ENCODE measurements around the gene IL18. TPM values are rescaled to one million over a fixed set of nuclear protein-coding genes. Genes with fewer than 3 reads are reported as not detected.
A peak's percentile ranks its signal among the peaks of the same experiment; 100 is the strongest.

Gene IL18
- total RNA-seq, 4 donors from 2014 or later = 5.8 to 7.9 (median 6.8) TPM

- Histone ChIP-seq H3K27me3 (no peaks in the 10 kb centered on the region), H3K9me3 (no peaks in the 10 kb centered on the region), H3K36me3 (no peaks in the 10 kb centered on the region), H3K27ac (replicated peaks in 1 of 4) (peak overlapping the region in 1 of 4 donors; percentile 40), H3K4me1 (peaks cover 0 to 9% (median 5%) of the 10 kb centered on the region in 4 donors), H3K4me3 (no peak overlapping the region)
- no peak for DNase-seq (ENCODE audit: extremely low spot score)
- intact Hi-C loops (cut with DNase I) = no loop called here
- WGBS = 41% methylated on average over 1 of the region's 1 CpG
- TF ChIP-seq POLR2AphosphoS5 (IDR thresholded peaks at IDR 0.05) (no peak), EP300 (IDR thresholded peaks at IDR 0.05) (no peak), CTCF (IDR thresholded peaks at IDR 0.05) (no peak), POLR2A (IDR thresholded peaks at IDR 0.05; ENCODE audit: low read depth) (no peak)
These were observed 2.9 kb downstream of the IL18 start for GRCh38 chr11:112161012-112161411.

GRCh38 chr11:112160091-112160848 is 3.6 kb downstream of the IL18 start:
- H3K27ac ChIP-seq (replicated peaks in 1 of 4) = no peak overlapping the region
- DNase-seq (ENCODE audit: extremely low spot score) = no peak
- H3K9me3 ChIP-seq = no peaks in the 10 kb centered on the region
- H3K36me3 ChIP-seq = no peaks in the 10 kb centered on the region
- no peak for TF ChIP-seq POLR2AphosphoS5 (IDR thresholded peaks at IDR 0.05)
- no peak for TF ChIP-seq CTCF (IDR thresholded peaks at IDR 0.05)
- TF ChIP-seq POLR2A (IDR thresholded peaks at IDR 0.05; ENCODE audit: low read depth) = no peak
- TF ChIP-seq EP300 (IDR thresholded peaks at IDR 0.05) = no peak
- H3K27me3 ChIP-seq = no peaks in the 10 kb centered on the region
- intact Hi-C loops (cut with DNase I) = no loop called here
- 75% methylated on average over 2 of the region's 2 CpGs for WGBS
- no peak overlapping the region for H3K4me3 ChIP-seq
- peaks cover 0 to 9% (median 5%) of the 10 kb centered on the region in 4 donors for H3K4me1 ChIP-seq

- no peaks in the 10 kb centered on the region for H3K27me3 ChIP-seq
- 81% methylated on average over 7 of the region's 7 CpGs for whole genome bisulfite sequencing
- H3K4me1 ChIP-seq = peaks cover 0 to 9% (median 5%) of the 10 kb centered on the region in 4 donors
- H3K27ac ChIP-seq (replicated peaks in 1 of 4) = no peak overlapping the region
- intact Hi-C loops (cut with DNase I) = no loop called here
- TF ChIP-seq CTCF (IDR thresholded peaks at IDR 0.05) (no peak), EP300 (IDR thresholded peaks at IDR 0.05) (no peak), POLR2A (IDR thresholded peaks at IDR 0.05; ENCODE audit: low read depth) (no peak), POLR2AphosphoS5 (IDR thresholded peaks at IDR 0.05) (no peak)
- no peak for DNase-seq (ENCODE audit: extremely low spot score)
- H3K4me3 ChIP-seq = no peak overlapping the region
- no peaks in the 10 kb centered on the region for H3K9me3 ChIP-seq
- no peaks in the 10 kb centered on the region for H3K36me3 ChIP-seq
These were observed 4.5 kb downstream of the IL18 start for GRCh38 chr11:112159098-112160065.

GRCh38 chr11:112156956-112157766 is 6.7 kb downstream of the IL18 start:
- Histone ChIP-seq H3K27ac (replicated peaks in 1 of 4) (no peak overlapping the region), H3K36me3 (no peaks in the 10 kb centered on the region), H3K27me3 (no peaks in the 10 kb centered on the region), H3K9me3 (no peaks in the 10 kb centered on the region), H3K4me1 (peaks cover 0 to 9% (median 5%) of the 10 kb centered on the region in 4 donors), H3K4me3 (no peak overlapping the region)
- no peak for DNase-seq (ENCODE audit: extremely low spot score)
- WGBS = 71% methylated on average over 4 of the region's 4 CpGs
- TF ChIP-seq POLR2AphosphoS5 (IDR thresholded peaks at IDR 0.05) = peak in 1 of 2 donors; percentile 45
- no peak for TF ChIP-seq EP300 (IDR thresholded peaks at IDR 0.05)
- intact Hi-C loops (cut with DNase I) = no loop called here

Data from esophagus muscularis mucosa (tissue), 4 donors.